Peyer's patch (tissue), 4 donors: ENCODE measurements around the gene CLASP1. TPM values are rescaled to one million over a fixed set of nuclear protein-coding genes. Genes with fewer than 3 reads are reported as not detected.
"Not testable (repeated sequence)": the region's sequence is repeated elsewhere in the genome, so short reads cannot be mapped to it uniquely, and the experiment has no call there.

Experiments used
- DNase-seq, 3 donors: peaks; one replicate each; pipeline ENCODE4 v3.0.0-alpha.2; 2017 to 2019
- H3K27ac ChIP-seq, 4 donors: fragments of 200-600 bp; sonication (generic); one replicate each; pipeline ENCODE4 v1.5.1; 2016 to 2019
- H3K27me3 ChIP-seq, 2 donors: fragments of 200-600 bp; sonication (generic); one replicate each; pipeline ENCODE4 v1.5.1; 2019
- H3K36me3 ChIP-seq, 3 donors: fragments of 200-600 bp; sonication (generic); one replicate each; pipeline ENCODE4 v1.5.1; 2016 to 2019
- H3K4me1 ChIP-seq, 4 donors: fragments of 200-600 bp; sonication (generic); one replicate each; pipeline ENCODE4 v1.5.1; 2016 to 2019
- H3K4me3 ChIP-seq, 4 donors: fragments of 200-600 bp; sonication (generic); 1 replicate in 3 of 4; 2 replicates in 1 of 4; pipeline ENCODE4 v1.5.1; 2016 to 2019; ENCODE audit warnings: mild to moderate bottlenecking in 1 of 4
- H3K9me3 ChIP-seq, 4 donors: fragments of 200-600 bp; sonication (generic); one replicate each; pipeline ENCODE4 v1.5.1; 2016 to 2019; ENCODE audit warnings: mild to moderate bottlenecking in 1 of 4
- POLR2A ChIP-seq, 2 donors: fragments of 450-650 bp; IDR thresholded peaks; one replicate each; pipeline ENCODE4 v1.5.1; 2017; ENCODE audit warnings: antibody characterized with exemption in 2 of 2, mild to moderate bottlenecking in 2 of 2, moderate library complexity in 2 of 2
- total RNA-seq, 4 donors: library from RNA; depleted of rRNA; stranded (reverse); fragments of >200 nt; gene quantifications; one replicate each; pipeline ENCODE4 v1.1.0, GENCODE V29; 2016
- TF ChIP-seq, protein P1 (sequence below), 6 experiments: fragments of 450-650 bp in 4 of 6; fragments of 200-600 bp in 2 of 6; sonication (generic) in 1 of 6; IDR thresholded peaks; one replicate each; pipeline ENCODE4 v1.5.1; 2017 to 2019; ENCODE audit warnings: antibody characterized with exemption in 6 of 6, mild to moderate bottlenecking in 3 of 6, moderate library complexity in 1 of 6

CLASP1 gene
- total RNA-seq, 4 donors from 2014 or later: 30.5 to 130 (median 73.7) TPM

DNA sequence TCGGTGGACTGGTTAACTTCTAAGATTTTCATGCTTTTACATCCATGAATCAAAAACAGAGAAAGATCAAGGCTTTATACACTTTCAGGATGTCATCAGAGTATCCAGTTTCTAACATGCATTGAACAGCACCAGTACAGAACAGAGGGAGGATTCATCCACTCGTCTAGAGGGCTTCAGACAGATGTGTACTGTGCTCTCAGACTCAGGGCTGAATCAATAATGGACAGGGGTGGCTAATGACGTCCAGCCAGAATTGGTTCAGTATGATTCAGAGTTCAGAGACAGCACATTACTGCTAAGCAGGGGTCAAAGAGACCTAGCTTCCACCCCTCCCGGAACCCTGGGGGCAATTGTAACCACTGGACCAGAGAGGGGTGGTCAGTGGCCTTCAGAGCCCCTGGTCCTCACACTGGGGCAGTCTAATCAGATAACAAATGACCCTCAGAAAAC, 81.3 kb downstream of the CLASP1 start:
- Histone ChIP-seq H3K4me3 (no peak overlapping the region), H3K36me3 (no peaks in the 10 kb centered on the region), H3K27ac (no peak overlapping the region), H3K4me1 (no peaks in the 10 kb centered on the region), H3K9me3 (no peaks in the 10 kb centered on the region), H3K27me3 (no peaks in the 10 kb centered on the region)
- DNase-seq: no peak
- TF ChIP-seq POLR2A (IDR thresholded peaks at IDR 0.05): no peak
- TF ChIP-seq, protein P1, sequence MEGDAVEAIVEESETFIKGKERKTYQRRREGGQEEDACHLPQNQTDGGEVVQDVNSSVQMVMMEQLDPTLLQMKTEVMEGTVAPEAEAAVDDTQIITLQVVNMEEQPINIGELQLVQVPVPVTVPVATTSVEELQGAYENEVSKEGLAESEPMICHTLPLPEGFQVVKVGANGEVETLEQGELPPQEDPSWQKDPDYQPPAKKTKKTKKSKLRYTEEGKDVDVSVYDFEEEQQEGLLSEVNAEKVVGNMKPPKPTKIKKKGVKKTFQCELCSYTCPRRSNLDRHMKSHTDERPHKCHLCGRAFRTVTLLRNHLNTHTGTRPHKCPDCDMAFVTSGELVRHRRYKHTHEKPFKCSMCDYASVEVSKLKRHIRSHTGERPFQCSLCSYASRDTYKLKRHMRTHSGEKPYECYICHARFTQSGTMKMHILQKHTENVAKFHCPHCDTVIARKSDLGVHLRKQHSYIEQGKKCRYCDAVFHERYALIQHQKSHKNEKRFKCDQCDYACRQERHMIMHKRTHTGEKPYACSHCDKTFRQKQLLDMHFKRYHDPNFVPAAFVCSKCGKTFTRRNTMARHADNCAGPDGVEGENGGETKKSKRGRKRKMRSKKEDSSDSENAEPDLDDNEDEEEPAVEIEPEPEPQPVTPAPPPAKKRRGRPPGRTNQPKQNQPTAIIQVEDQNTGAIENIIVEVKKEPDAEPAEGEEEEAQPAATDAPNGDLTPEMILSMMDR (IDR thresholded peaks at IDR 0.05): no peak

DNA sequence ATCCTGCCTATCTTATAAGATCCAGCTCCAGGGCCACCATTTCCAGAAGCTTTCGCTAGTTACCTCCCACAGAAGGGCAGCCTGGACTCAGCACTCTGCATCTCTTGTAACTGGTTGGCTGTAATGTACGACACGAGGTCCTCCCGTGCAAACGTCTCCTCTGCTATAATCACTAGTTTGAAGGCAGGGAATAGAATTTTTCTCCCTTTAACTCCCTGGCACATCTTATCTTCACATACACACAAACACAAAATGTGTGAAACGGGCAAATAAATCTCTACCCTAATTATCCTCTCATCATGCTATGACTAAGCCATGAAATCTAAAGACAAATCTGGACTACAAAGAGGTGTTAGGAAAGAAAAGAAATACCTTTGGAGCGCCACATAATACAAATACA, 81.8 kb downstream of the CLASP1 start:
- TF ChIP-seq, protein P1 (IDR thresholded peaks at IDR 0.05): no peak
- TF ChIP-seq POLR2A (IDR thresholded peaks at IDR 0.05): no peak
- Histone ChIP-seq H3K4me1 (no peaks in the 10 kb centered on the region), H3K4me3 (no peak overlapping the region), H3K36me3 (no peaks in the 10 kb centered on the region), H3K27ac (no peak overlapping the region), H3K9me3 (no peaks in the 10 kb centered on the region), H3K27me3 (no peaks in the 10 kb centered on the region)
- DNase-seq: no peak

DNA sequence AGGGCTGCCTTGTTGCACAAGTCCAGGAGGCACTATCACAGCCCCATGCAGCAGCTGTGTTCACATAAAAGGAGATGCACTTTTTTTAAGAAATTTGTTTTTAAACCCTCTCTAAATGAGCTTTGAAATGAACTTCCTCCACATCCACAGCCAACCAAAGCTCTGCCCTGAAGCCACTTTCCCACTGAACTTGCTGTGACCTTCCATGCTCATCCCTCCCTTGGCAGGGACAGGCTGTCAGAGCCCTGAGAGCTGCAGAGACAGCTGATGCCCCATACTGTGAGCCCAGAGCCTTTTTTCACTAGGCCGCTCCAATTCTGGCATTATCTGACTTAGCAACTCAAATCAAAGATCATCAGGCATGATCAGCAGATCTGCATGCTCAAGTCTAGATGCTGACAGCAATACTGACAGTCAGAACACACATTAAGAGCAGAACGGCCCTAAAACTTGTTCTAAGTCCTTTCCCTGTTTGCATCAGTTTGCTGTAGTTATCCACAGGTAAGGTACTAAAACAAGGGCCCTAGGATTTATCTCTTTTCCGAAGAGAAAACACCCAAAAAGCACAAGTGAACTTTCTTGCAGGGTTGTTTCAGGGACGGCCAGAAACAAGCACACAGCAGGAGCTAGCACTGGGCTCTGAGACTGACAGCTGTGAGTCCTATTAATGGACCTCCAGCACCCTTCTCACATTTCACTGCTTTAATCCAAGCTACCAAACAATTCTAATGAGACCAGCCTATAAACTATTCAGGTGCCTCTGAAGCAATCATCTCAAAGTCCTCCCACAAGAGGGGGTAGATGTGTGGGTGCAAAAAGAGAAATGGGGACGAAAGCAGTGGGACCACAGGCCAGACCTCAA, 83.6 kb downstream of the CLASP1 start:
- DNase-seq: no peak
- Histone ChIP-seq H3K9me3 (no peaks in the 10 kb centered on the region), H3K36me3 (no peaks in the 10 kb centered on the region), H3K4me1 (no peaks in the 10 kb centered on the region), H3K4me3 (no peak overlapping the region), H3K27me3 (no peaks in the 10 kb centered on the region), H3K27ac (no peak overlapping the region)
- TF ChIP-seq, protein P1 (IDR thresholded peaks at IDR 0.05): no peak
- TF ChIP-seq POLR2A (IDR thresholded peaks at IDR 0.05): no peak

DNA sequence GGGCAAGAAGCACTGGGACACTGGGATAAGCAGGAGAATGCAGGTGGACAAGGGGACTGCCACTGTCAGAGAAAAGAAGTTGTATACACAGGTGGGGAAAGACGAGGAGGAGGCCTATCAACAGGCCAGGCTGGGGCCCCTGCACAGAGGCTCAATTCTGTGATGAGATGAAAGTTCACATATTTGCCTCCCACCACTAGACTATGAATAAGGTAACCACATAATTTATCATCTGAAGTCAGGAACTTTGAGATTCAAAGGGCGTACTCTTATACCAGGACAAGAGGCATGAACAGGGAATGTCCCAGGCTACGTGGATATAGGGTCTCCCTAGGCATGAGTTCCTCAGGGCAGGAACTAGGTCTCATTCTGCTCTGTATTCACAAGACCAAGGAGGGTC, 84.4 kb downstream of the CLASP1 start:
- no peak overlapping the region for H3K27ac ChIP-seq
- DNase-seq: no peak
- TF ChIP-seq, protein P1 (IDR thresholded peaks at IDR 0.05): no peak
- no peak for TF ChIP-seq POLR2A (IDR thresholded peaks at IDR 0.05)

DNA sequence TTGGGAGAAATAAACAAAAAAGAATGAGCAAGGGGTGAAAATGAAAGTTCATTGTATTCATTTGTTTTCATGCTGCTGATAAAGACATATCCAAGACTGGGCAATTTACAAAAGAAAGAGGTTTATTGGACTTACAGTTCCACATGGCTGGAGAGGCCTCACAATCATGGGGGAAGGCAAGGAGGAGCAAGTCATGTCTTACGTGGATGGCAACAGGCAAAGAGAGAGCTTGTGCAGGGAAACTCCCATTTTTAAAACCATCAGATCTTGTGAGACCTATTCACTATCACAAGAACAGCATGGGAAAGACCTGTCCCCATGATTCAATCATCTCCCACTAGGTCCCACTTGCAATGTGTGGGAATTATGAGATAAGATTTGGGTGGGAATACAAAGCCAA, 85.5 kb downstream of the CLASP1 start:
- H3K27ac ChIP-seq, H3K4me3 ChIP-seq, H3K27me3 ChIP-seq, DNase-seq, H3K36me3 ChIP-seq, H3K4me1 ChIP-seq, H3K9me3 ChIP-seq: not testable (repeated sequence)

More for the DNA sequence above, 84.4 kb downstream of the CLASP1 start:
- Histone ChIP-seq H3K4me3 (no peak overlapping the region), H3K36me3 (no peaks in the 10 kb centered on the region), H3K9me3 (no peaks in the 10 kb centered on the region), H3K27me3 (no peaks in the 10 kb centered on the region), H3K4me1 (no peaks in the 10 kb centered on the region)

DNA sequence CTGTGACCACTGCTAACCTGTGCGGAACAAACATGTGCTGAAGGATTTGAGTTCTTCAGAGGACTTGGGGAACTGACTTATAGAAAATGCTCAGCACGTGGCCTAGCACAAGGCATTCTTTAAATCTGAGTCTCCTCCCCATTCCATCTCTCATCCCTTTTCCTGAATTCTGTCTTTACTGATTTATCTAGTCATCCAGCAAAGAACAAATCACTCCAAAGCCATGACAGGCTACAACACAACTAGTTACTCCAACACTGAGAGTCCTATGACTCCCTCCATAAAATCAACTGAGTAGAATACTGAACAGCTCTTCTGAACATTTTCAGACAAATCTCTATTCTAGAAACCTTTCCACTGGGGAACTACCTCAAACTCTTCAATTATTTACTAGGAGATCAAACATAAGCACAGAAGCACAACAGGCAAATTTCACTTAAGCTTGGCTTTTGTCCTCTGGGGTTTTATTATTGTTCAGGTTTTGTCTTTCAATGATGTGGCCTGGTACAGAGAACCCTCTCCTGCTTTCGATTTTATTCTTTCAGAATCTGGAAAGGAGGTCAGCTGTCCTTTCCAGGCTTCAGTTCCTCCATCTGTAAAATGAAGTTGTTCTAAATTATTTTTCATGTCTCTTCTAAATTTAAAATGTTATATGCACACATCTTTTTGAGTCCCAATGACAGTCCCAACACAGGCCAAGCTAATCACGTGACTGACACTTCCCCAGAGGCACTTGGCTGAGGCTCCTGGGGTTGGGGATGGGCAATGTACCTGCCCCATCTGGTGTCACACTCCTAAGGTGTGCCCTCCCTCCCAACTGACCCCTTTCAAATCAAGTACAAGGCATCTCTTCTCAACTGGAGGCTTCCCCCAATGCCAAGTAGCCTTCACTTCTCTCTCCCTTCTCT, 86.7 kb downstream of the CLASP1 start:
- TF ChIP-seq, protein P1 (IDR thresholded peaks at IDR 0.05): no peak
- TF ChIP-seq POLR2A (IDR thresholded peaks at IDR 0.05): no peak
- DNase-seq: no peak
- H3K36me3 ChIP-seq: no peaks in the 10 kb centered on the region
- no peaks in the 10 kb centered on the region for H3K27me3 ChIP-seq
- H3K4me1 ChIP-seq: no peaks in the 10 kb centered on the region
- no peak overlapping the region for H3K27ac ChIP-seq
- H3K9me3 ChIP-seq: no peaks in the 10 kb centered on the region
- no peak overlapping the region for H3K4me3 ChIP-seq
